ENCODE data around the gene PDGFRB. TPM values are rescaled to one million over a fixed set of nuclear protein-coding genes. Genes with fewer than 3 reads are reported as not detected.
A peak's percentile ranks its signal among the peaks of the same experiment; 100 is the strongest.

The PDGFRB gene
- total and polyA plus RNA-seq, 10 of the 15 experiments (the other 5 are each of a cell fraction or from before 2014, with no cell fraction given): 0.02 to 3.0 (median 1.0) TPM

DNA sequence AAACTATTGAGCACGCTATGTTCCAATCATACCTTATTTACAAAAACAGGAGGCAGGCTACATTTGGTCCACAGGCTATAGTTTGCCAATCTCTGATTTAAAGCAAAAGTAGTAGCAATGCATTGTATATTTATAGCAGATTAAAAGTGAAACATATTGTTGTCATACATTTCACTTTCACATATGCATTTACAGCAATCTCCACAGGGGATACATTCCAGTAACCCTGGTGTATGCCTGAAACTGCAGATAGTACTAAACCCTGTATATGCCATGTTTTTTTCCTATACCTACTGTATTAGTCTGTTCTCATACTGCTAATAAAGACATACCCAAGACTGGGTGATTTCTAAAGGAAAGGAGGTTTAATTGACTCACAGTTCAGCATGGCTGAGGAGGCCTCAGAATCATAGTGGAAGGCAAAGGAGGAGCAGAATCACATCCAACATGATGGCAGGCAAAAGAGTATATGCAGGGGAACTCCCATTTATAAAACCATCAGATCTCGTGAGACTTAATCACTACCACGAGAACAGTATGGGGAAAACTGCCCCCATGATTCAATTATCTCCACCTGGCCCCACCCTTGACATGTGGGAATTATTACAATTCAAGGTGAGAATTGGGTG lies 63.4 kb downstream of the PDGFRB start (continued):
- TF ChIP-seq ETV6 (conservative IDR thresholded peaks at IDR 0.05 in 1 of 2, IDR thresholded peaks at IDR 0.05 in 1 of 2; ENCODE audit: borderline replicate concordance in 1 of 2, low read depth in 1 of 2) (no peak), RELB (IDR thresholded peaks at IDR 0.05; ENCODE audit: low read depth) (0 out of 2 replicates have a peak, but pooled peaks have one; percentile 24), NFYB (IDR thresholded peaks at IDR 0.05; ENCODE audit: insufficient read depth, low read depth, low read length) (no peak)

DNA sequence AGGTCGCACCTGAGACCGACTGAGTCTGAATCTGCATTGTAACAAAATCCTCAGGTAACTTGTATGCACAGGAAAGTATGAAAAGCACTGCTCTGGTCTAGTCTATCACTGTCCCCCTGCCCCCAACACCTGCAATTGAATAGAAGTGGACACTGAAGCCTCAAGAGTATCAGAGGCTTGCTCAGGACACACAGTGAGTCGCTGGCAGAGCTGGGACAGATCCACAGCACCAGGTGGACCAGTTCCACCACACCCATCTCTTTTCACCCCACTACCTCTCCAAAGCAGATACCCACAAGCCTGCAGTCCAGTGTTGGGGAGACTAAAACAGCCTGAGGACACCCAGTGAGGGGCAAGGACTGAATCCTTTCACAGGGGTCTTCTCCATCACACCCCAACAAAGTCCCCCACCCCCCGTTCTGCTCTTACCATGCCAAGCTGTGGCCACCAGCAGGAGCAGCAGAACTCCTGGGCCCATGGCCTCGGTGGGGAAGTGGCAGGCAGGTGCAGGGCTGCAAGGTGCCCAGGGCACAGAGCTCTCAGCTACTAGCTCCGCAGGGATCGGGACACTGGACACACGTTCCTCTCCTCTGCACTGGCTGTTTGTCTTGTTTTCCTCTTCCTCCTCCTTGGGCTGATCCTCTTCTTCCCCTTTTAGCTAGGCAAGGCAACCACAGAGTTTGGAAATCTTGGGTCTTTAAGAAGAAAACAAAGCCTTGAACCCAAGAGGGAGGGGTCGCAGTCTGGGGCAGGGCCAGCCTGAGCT lies 69.5 kb downstream of the PDGFRB start, which contains the start of gene CSF1R:
Gene CSF1R (minus strand): TSS at position 605 of the 766 bp plus-strand sequence. CDS start 127 bp downstream, at position 478.
- no peaks in the 10 kb centered on the region for H3K9me3 ChIP-seq (replicated peaks; ENCODE audit: control insufficient read depth, insufficient read depth, low read length)
- H2AFZ ChIP-seq (ENCODE audit: control insufficient read depth, low read depth, low read length): no peak within 1 kb of the TSS
- H3K4me1 ChIP-seq (ENCODE audit: control insufficient read depth, insufficient read depth, low read length): peaks cover 18% of the 10 kb centered on the region
- 38% methylated on average over 9 of the region's 9 CpGs for WGBS (ENCODE audit: insufficient coverage, insufficient replicate concordance, low lambda C conversion rate, missing lambda C conversion rate)
- H3K36me3 ChIP-seq (ENCODE audit: control insufficient read depth in 2 of 2, insufficient read depth in 2 of 2, low read length in 1 of 2): no peaks in the 10 kb centered on the region
- no TSS peak for BruUV-seq (replicated peaks)
- CTCF ChIA-PET: interaction anchor here (0.8 to 1.7 kb wide), 3 partner anchors 11 to 95 kb away, joined by 3 read pairs; no protein-coding TSS in a partner anchor
- no peak within 1 kb of the TSS for H3K4me2 ChIP-seq (ENCODE audit: control insufficient read depth, insufficient read depth)
- ATAC-seq: no peak
- H3K27ac ChIP-seq (ENCODE audit: control insufficient read depth, insufficient read depth): no peak within 1 kb of the TSS
- no peak for FAIRE-seq
- no peaks in the 10 kb centered on the region for H3K27me3 ChIP-seq (replicated peaks in 1 of 2; ENCODE audit: control insufficient read depth in 2 of 2, insufficient read depth in 2 of 2, low read length in 1 of 2)
- no peaks in the 10 kb centered on the region for H3K79me2 ChIP-seq (ENCODE audit: control insufficient read depth, insufficient read depth, low read length)
- RAD21 ChIA-PET (ENCODE audit: unreplicated experiment): no interaction called here
- no peak within 1 kb of the TSS for H3K4me3 ChIP-seq
- POLR2A ChIA-PET: interaction anchor here (0.6 kb wide), 1 partner anchor 692 kb away, joined by 9 read pairs; no protein-coding TSS in a partner anchor
- no peaks in the 10 kb centered on the region for H4K20me1 ChIP-seq (ENCODE audit: control insufficient read depth, insufficient read depth)
- H3K9ac ChIP-seq (ENCODE audit: control insufficient read depth, insufficient read depth, low read length): no peak within 1 kb of the TSS
- no peak for DNase-seq (ENCODE audit: low read depth, low spot score)
- in situ Hi-C loops (cut with MboI): no loop called here
- intact Hi-C loops (cut with micrococcal nuclease; ENCODE audit: unreplicated experiment): no loop called here
- SMC1A ChIA-PET (ENCODE audit: uncharacterized antibody, unreplicated experiment): no interaction called here
- no peak for TF ChIP-seq MEF2B (IDR thresholded peaks at IDR 0.05; ENCODE audit: partially characterized antibody, poor library complexity, severe bottlenecking)
- no peak for TF ChIP-seq IRF4 (IDR thresholded peaks at IDR 0.05; ENCODE audit: low read depth, low read length)
- no peak for TF ChIP-seq EP300 (IDR thresholded peaks at IDR 0.05; ENCODE audit: borderline replicate concordance in 1 of 2, control insufficient read depth in 1 of 2, low read depth in 2 of 2, low read length in 2 of 2)
- TF ChIP-seq, protein P1, sequence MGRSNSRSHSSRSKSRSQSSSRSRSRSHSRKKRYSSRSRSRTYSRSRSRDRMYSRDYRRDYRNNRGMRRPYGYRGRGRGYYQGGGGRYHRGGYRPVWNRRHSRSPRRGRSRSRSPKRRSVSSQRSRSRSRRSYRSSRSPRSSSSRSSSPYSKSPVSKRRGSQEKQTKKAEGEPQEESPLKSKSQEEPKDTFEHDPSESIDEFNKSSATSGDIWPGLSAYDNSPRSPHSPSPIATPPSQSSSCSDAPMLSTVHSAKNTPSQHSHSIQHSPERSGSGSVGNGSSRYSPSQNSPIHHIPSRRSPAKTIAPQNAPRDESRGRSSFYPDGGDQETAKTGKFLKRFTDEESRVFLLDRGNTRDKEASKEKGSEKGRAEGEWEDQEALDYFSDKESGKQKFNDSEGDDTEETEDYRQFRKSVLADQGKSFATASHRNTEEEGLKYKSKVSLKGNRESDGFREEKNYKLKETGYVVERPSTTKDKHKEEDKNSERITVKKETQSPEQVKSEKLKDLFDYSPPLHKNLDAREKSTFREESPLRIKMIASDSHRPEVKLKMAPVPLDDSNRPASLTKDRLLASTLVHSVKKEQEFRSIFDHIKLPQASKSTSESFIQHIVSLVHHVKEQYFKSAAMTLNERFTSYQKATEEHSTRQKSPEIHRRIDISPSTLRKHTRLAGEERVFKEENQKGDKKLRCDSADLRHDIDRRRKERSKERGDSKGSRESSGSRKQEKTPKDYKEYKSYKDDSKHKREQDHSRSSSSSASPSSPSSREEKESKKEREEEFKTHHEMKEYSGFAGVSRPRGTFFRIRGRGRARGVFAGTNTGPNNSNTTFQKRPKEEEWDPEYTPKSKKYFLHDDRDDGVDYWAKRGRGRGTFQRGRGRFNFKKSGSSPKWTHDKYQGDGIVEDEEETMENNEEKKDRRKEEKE (IDR thresholded peaks at IDR 0.05): no peak
- TF ChIP-seq CREB1 (IDR thresholded peaks at IDR 0.05; ENCODE audit: low read depth): no peak
- no peak for TF ChIP-seq ZNF207 (IDR thresholded peaks at IDR 0.05; ENCODE audit: borderline replicate concordance)
- no peak for TF ChIP-seq BACH1 (IDR thresholded peaks at IDR 0.05; ENCODE audit: borderline replicate concordance)
- TF ChIP-seq RELB (IDR thresholded peaks at IDR 0.05; ENCODE audit: low read depth): no peak
